Measurements from ENCODE around the gene FREY1.

DNA sequence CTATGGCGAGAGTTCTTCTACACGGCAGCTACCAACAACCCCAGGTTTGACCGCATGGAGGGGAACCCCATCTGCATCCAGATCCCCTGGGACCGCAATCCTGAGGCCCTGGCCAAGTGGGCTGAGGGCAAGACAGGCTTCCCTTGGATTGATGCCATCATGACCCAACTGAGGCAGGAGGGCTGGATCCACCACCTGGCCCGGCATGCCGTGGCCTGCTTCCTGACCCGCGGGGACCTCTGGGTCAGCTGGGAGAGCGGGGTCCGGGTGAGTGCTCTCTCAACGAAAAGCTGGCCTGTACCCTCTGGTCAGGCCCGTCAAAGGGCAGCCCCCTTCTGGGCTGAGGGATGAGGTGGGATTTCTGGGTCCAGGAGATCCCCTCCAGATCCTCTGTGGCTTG is 37.5 kb downstream of the FREY1 start:
- no peak for TF ChIP-seq POLR2A (IDR thresholded peaks at IDR 0.05; ENCODE audit: low read depth, low read length)
- TF ChIP-seq, protein P1, sequence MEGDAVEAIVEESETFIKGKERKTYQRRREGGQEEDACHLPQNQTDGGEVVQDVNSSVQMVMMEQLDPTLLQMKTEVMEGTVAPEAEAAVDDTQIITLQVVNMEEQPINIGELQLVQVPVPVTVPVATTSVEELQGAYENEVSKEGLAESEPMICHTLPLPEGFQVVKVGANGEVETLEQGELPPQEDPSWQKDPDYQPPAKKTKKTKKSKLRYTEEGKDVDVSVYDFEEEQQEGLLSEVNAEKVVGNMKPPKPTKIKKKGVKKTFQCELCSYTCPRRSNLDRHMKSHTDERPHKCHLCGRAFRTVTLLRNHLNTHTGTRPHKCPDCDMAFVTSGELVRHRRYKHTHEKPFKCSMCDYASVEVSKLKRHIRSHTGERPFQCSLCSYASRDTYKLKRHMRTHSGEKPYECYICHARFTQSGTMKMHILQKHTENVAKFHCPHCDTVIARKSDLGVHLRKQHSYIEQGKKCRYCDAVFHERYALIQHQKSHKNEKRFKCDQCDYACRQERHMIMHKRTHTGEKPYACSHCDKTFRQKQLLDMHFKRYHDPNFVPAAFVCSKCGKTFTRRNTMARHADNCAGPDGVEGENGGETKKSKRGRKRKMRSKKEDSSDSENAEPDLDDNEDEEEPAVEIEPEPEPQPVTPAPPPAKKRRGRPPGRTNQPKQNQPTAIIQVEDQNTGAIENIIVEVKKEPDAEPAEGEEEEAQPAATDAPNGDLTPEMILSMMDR (conservative IDR thresholded peaks at IDR 0.05; ENCODE audit: low read depth, low read length), result no peak
- TF ChIP-seq RAD21 (IDR thresholded peaks at IDR 0.05; ENCODE audit: low read length), result no peak
- TF ChIP-seq FOS (IDR thresholded peaks at IDR 0.05; ENCODE audit: low read depth, low read length), result no peak
- TF ChIP-seq, protein P2, sequence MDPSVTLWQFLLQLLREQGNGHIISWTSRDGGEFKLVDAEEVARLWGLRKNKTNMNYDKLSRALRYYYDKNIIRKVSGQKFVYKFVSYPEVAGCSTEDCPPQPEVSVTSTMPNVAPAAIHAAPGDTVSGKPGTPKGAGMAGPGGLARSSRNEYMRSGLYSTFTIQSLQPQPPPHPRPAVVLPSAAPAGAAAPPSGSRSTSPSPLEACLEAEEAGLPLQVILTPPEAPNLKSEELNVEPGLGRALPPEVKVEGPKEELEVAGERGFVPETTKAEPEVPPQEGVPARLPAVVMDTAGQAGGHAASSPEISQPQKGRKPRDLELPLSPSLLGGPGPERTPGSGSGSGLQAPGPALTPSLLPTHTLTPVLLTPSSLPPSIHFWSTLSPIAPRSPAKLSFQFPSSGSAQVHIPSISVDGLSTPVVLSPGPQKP (IDR thresholded peaks at IDR 0.05; ENCODE audit: borderline replicate concordance, low read depth, low read length), result no peak
- no peak for TF ChIP-seq RFX5 (IDR thresholded peaks at IDR 0.05; ENCODE audit: low read depth, low read length)
- no peak for TF ChIP-seq CEBPB (IDR thresholded peaks at IDR 0.05; ENCODE audit: low read depth, low read length)
- TF ChIP-seq MXI1 (IDR thresholded peaks at IDR 0.05; ENCODE audit: borderline replicate concordance, low read depth, low read length), result no peak
- TF ChIP-seq CHD1 (IDR thresholded peaks at IDR 0.05; ENCODE audit: low read depth, low read length), result no peak
- no peak for TF ChIP-seq BHLHE40 (IDR thresholded peaks at IDR 0.05; ENCODE audit: low read depth, low read length)
